Tibial nerve (tissue), 3 donors: ENCODE measurements around the gene JMJD6.

Experiments used
- CTCF ChIP-seq, 5 experiments: fragments of 200-600 bp in 3 of 5; fragments of 450-650 bp in 2 of 5; sonication (generic) in 3 of 5; IDR thresholded peaks; one replicate each; pipeline ENCODE4 v1.5.1; 2016 to 2019; ENCODE audit warnings: antibody characterized with exemption in 5 of 5, mild to moderate bottlenecking in 3 of 5, moderate library complexity in 2 of 5
- POLR2A ChIP-seq, 2 donors: fragments of 450-650 bp; IDR thresholded peaks; one replicate each; pipeline ENCODE4 v1.6.1; 2017; ENCODE audit warnings: antibody characterized with exemption in 2 of 2, mild to moderate bottlenecking in 2 of 2, moderate library complexity in 2 of 2

GRCh38 chr17:76672892-76673291 is 53.5 kb downstream of the JMJD6 start:
- TF ChIP-seq POLR2A (IDR thresholded peaks at IDR 0.05) (no peak), CTCF (IDR thresholded peaks at IDR 0.05) (no peak)
